Duodenal mucosa (tissue), 2 donors: ENCODE results near the gene C20orf202.

Source experiments
- H3K27ac ChIP-seq: one replicate; pipeline ENCODE4 v1.7.0; 2013; ENCODE audit warnings: low read depth, low read length
- H3K27me3 ChIP-seq, 2 donors: one replicate each; pipeline ENCODE4 v1.7.0; 2013; ENCODE audit warnings: low read length in 2 of 2, control low read depth in 1 of 2; ENCODE audit not compliant: insufficient read depth in 2 of 2, control insufficient read depth in 1 of 2
- H3K36me3 ChIP-seq, 2 donors: one replicate each; pipeline ENCODE4 v1.7.0; 2013; ENCODE audit warnings: low read length in 2 of 2, control low read depth in 1 of 2; ENCODE audit not compliant: insufficient read depth in 2 of 2, control insufficient read depth in 1 of 2
- H3K4me1 ChIP-seq, 2 donors: one replicate each; pipeline ENCODE4 v1.7.0; 2013; ENCODE audit warnings: low read length in 2 of 2, control low read depth in 1 of 2; ENCODE audit not compliant: insufficient read depth in 2 of 2, control insufficient read depth in 1 of 2
- H3K4me3 ChIP-seq, 2 donors: one replicate each; pipeline ENCODE4 v1.7.0; 2013; ENCODE audit warnings: low read length in 2 of 2, low read depth in 1 of 2
- H3K9ac ChIP-seq, 2 donors: one replicate each; pipeline ENCODE4 v1.7.0; 2013; ENCODE audit warnings: low read length in 2 of 2, low read depth in 1 of 2
- H3K9me3 ChIP-seq, 2 donors: one replicate each; pipeline ENCODE4 v1.7.0; 2013; ENCODE audit warnings: low read length in 2 of 2, control low read depth in 1 of 2; ENCODE audit not compliant: control insufficient read depth in 1 of 2

Gene C20orf202

GRCh38 chr20:1190847-1191246 is 12.4 kb upstream of the C20orf202 start:
- Histone ChIP-seq H3K36me3 (no peaks in the 10 kb centered on the region), H3K27me3 (no peaks in the 10 kb centered on the region), H3K27ac (no peak overlapping the region), H3K9me3 (no peaks in the 10 kb centered on the region), H3K4me1 (peaks cover 24 to 31% of the 10 kb centered on the region in 2 donors), H3K4me3 (no peak overlapping the region), H3K9ac (no peak overlapping the region)

- Histone ChIP-seq H3K27me3 (no peaks in the 10 kb centered on the region), H3K36me3 (no peaks in the 10 kb centered on the region), H3K9ac (no peak overlapping the region), H3K4me3 (no peak overlapping the region), H3K27ac (no peak overlapping the region), H3K4me1 (peaks cover 20 to 27% of the 10 kb centered on the region in 2 donors), H3K9me3 (no peaks in the 10 kb centered on the region)
Measured at GRCh38 chr20:1191299-1191698, 12.0 kb upstream of the C20orf202 start.

GRCh38 chr20:1195226-1195625 is 8.0 kb upstream of the C20orf202 start:
- peaks cover 5 to 7% of the 10 kb centered on the region in 2 donors for H3K4me1 ChIP-seq
- no peak overlapping the region for H3K9ac ChIP-seq
- no peak overlapping the region for H3K4me3 ChIP-seq
- no peak overlapping the region for H3K27ac ChIP-seq
- no peaks in the 10 kb centered on the region for H3K36me3 ChIP-seq
- no peaks in the 10 kb centered on the region for H3K27me3 ChIP-seq
- peaks cover 0 to 2% of the 10 kb centered on the region in 2 donors for H3K9me3 ChIP-seq

- Histone ChIP-seq H3K36me3 (no peaks in the 10 kb centered on the region), H3K27me3 (no peaks in the 10 kb centered on the region), H3K4me1 (peaks cover 5 to 7% of the 10 kb centered on the region in 2 donors), H3K4me3 (no peak overlapping the region), H3K27ac (no peak overlapping the region), H3K9me3 (peaks cover 0 to 2% of the 10 kb centered on the region in 2 donors), H3K9ac (no peak overlapping the region)
Measured at GRCh38 chr20:1196634-1197033, 6.6 kb upstream of the C20orf202 start.

GRCh38 chr20:1197801-1198200 is 5.5 kb upstream of the C20orf202 start:
- Histone ChIP-seq H3K27me3 (no peaks in the 10 kb centered on the region), H3K9ac (no peak overlapping the region), H3K4me1 (peaks cover 8% of the 10 kb centered on the region in 2 donors), H3K36me3 (no peaks in the 10 kb centered on the region), H3K9me3 (peaks cover 0 to 2% of the 10 kb centered on the region in 2 donors), H3K27ac (no peak overlapping the region), H3K4me3 (no peak overlapping the region)

- H3K27ac ChIP-seq = no peak overlapping the region
- no peaks in the 10 kb centered on the region for H3K27me3 ChIP-seq
- peaks cover 0 to 2% of the 10 kb centered on the region in 2 donors for H3K9me3 ChIP-seq
- no peak overlapping the region for H3K4me3 ChIP-seq
- H3K36me3 ChIP-seq = no peaks in the 10 kb centered on the region
- no peak overlapping the region for H3K9ac ChIP-seq
- H3K4me1 ChIP-seq = peaks cover 16 to 17% of the 10 kb centered on the region in 2 donors
Measured at GRCh38 chr20:1198751-1199150, 4.5 kb upstream of the C20orf202 start.

GRCh38 chr20:1199212-1199873 is 3.9 kb upstream of the C20orf202 start:
- Histone ChIP-seq H3K9me3 (peaks cover 0 to 2% of the 10 kb centered on the region in 2 donors), H3K27me3 (no peaks in the 10 kb centered on the region), H3K9ac (no peak overlapping the region), H3K27ac (no peak overlapping the region), H3K4me3 (no peak overlapping the region), H3K4me1 (peaks cover 21 to 23% of the 10 kb centered on the region in 2 donors), H3K36me3 (no peaks in the 10 kb centered on the region)

GRCh38 chr20:1199964-1200363 is 3.3 kb upstream of the C20orf202 start:
- Histone ChIP-seq H3K9me3 (peaks cover 0 to 2% of the 10 kb centered on the region in 2 donors), H3K4me3 (no peak overlapping the region), H3K36me3 (no peaks in the 10 kb centered on the region), H3K9ac (no peak overlapping the region), H3K4me1 (peaks cover 20 to 26% of the 10 kb centered on the region in 2 donors), H3K27ac (no peak overlapping the region), H3K27me3 (no peaks in the 10 kb centered on the region)

GRCh38 chr20:1203630-1204029 is 376 bp downstream of the C20orf202 start:
- Histone ChIP-seq H3K9me3 (no peaks in the 10 kb centered on the region), H3K4me1 (peaks cover 15 to 22% of the 10 kb centered on the region in 2 donors), H3K36me3 (no peaks in the 10 kb centered on the region), H3K27ac (no peak overlapping the region), H3K4me3 (no peak overlapping the region), H3K27me3 (no peaks in the 10 kb centered on the region), H3K9ac (no peak overlapping the region)

- Histone ChIP-seq H3K36me3 (no peaks in the 10 kb centered on the region), H3K27me3 (no peaks in the 10 kb centered on the region), H3K9me3 (no peaks in the 10 kb centered on the region), H3K4me3 (no peak overlapping the region), H3K9ac (no peak overlapping the region), H3K27ac (no peak overlapping the region), H3K4me1 (peaks cover 15 to 22% of the 10 kb centered on the region in 2 donors)
Measured at GRCh38 chr20:1204113-1204512, 859 bp downstream of the C20orf202 start.
